HG02588 (cell line): ENCODE measurements around the gene RAB19.
"Not testable (repeated sequence)": the region's sequence is repeated elsewhere in the genome, so short reads cannot be mapped to it uniquely, and the experiment has no call there.

Experiments used
- ATAC-seq: cut with Tn5 transposase; IDR thresholded peaks from one replicate; pipeline ENCODE4 v1.9.1; 2021; ENCODE audit warnings: mild to moderate bottlenecking, moderate library complexity; ENCODE audit not compliant: unreplicated experiment

RAB19 gene

GRCh38 chr7:140400381-140400780 lies 3.5 kb upstream of the RAB19 start:
- no peak for ATAC-seq

GRCh38 chr7:140402178-140402835 lies 1.6 kb upstream of the RAB19 start:
- no peak for ATAC-seq

- no peak for ATAC-seq
Measured at GRCh38 chr7:140404565-140405065, 757 bp downstream of the RAB19 start.

GRCh38 chr7:140415361-140415760 lies 11.5 kb downstream of the RAB19 start:
- no peak for ATAC-seq

- not testable (repeated sequence) for ATAC-seq
Measured at GRCh38 chr7:140415816-140416215, 12.0 kb downstream of the RAB19 start.

- no peak for ATAC-seq
Measured at GRCh38 chr7:140416560-140416959, 12.7 kb downstream of the RAB19 start.

- no peak for ATAC-seq
Measured at GRCh38 chr7:140417456-140418155, 13.7 kb downstream of the RAB19 start.

GRCh38 chr7:140418156-140418472 lies 14.3 kb downstream of the RAB19 start:
- not testable (repeated sequence) for ATAC-seq

GRCh38 chr7:140418653-140419052 lies 14.8 kb downstream of the RAB19 start:
- ATAC-seq = no peak

GRCh38 chr7:140421521-140421920 lies 17.7 kb downstream of the RAB19 start:
- ATAC-seq = no peak

GRCh38 chr7:140423501-140423900 lies 19.6 kb downstream of the RAB19 start:
- ATAC-seq = no peak

GRCh38 chr7:140425718-140426117 lies 21.9 kb downstream of the RAB19 start:
- ATAC-seq = no peak

- no peak for ATAC-seq
Measured at GRCh38 chr7:140426130-140426529, 22.3 kb downstream of the RAB19 start.

- no peak for ATAC-seq
Measured at GRCh38 chr7:140433396-140433795, 29.5 kb downstream of the RAB19 start.

GRCh38 chr7:140435252-140435895 lies 31.5 kb downstream of the RAB19 start:
- no peak for ATAC-seq

- ATAC-seq = no peak
Measured at GRCh38 chr7:140439359-140439758, 35.5 kb downstream of the RAB19 start.

GRCh38 chr7:140440593-140440992 lies 36.7 kb downstream of the RAB19 start:
- no peak for ATAC-seq

GRCh38 chr7:140441519-140441918 lies 37.7 kb downstream of the RAB19 start:
- no peak for ATAC-seq

- no peak for ATAC-seq
Measured at GRCh38 chr7:140446467-140446866, 42.6 kb downstream of the RAB19 start.

- no peak for ATAC-seq
Measured at GRCh38 chr7:140447841-140448240, 44.0 kb downstream of the RAB19 start.

- ATAC-seq = no peak
Measured at GRCh38 chr7:140448781-140449480, 45.1 kb downstream of the RAB19 start.
